ENCODE measurements around the gene GPX4.

- TF ChIP-seq CTCF (IDR thresholded peaks at IDR 0.05) (no peak), POLR2AphosphoS5 (IDR thresholded peaks at IDR 0.05; ENCODE audit: low read depth, low read length) (no peak), SIN3A (IDR thresholded peaks at IDR 0.05; ENCODE audit: borderline replicate concordance, low read depth, low read length) (no peak), JUND (IDR thresholded peaks at IDR 0.05) (no peak), TAF1 (IDR thresholded peaks at IDR 0.05; ENCODE audit: borderline replicate concordance, low read depth, low read length) (no peak), RAD21 (IDR thresholded peaks at IDR 0.05; ENCODE audit: low read length) (no peak), EP300 (IDR thresholded peaks at IDR 0.05; ENCODE audit: borderline replicate concordance in 1 of 2, low read depth in 1 of 2, low read length in 1 of 2) (no peak), EZH2phosphoT487 (IDR thresholded peaks at IDR 0.05; ENCODE audit: borderline replicate concordance, low read depth) (no peak), SMC3 (IDR thresholded peaks at IDR 0.05; ENCODE audit: low read depth, low read length) (no peak), GATA2 (CRISPR knock-in tag; IDR thresholded peaks at IDR 0.05) (no peak), REST (IDR thresholded peaks at IDR 0.05; ENCODE audit: low read depth, low read length) (no peak), RFX5 (IDR thresholded peaks at IDR 0.05; ENCODE audit: low read length) (no peak)
- TF ChIP-seq, protein P1, sequence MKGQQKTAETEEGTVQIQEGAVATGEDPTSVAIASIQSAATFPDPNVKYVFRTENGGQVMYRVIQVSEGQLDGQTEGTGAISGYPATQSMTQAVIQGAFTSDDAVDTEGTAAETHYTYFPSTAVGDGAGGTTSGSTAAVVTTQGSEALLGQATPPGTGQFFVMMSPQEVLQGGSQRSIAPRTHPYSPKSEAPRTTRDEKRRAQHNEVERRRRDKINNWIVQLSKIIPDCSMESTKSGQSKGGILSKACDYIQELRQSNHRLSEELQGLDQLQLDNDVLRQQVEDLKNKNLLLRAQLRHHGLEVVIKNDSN (IDR thresholded peaks at IDR 0.05; ENCODE audit: borderline replicate concordance, low read depth) = no peak
These were observed 38.1 kb downstream of the GPX4 start for GRCh38 chr19:1141944-1142343.
